Adipocyte (in vitro differentiated cells): ENCODE results near the gene GDNF.

Experiments used
- DNase-seq: peaks from one replicate; pipeline ENCODE4 v3.0.0-alpha.2; 2015; ENCODE audit warnings: low read depth
- H3K27me3 ChIP-seq: replicated peaks from 2 replicates; pipeline ENCODE4 v1.7.0; 2013; ENCODE audit warnings: mild to moderate bottlenecking, low read length, moderate library complexity; ENCODE audit not compliant: control insufficient read depth, insufficient read depth
- H3K36me3 ChIP-seq: 2 replicates; pipeline ENCODE4 v1.7.0; 2013; ENCODE audit warnings: low read length, mild to moderate bottlenecking, moderate library complexity; ENCODE audit not compliant: control insufficient read depth, insufficient read depth, severe bottlenecking
- H3K4me1 ChIP-seq: 2 replicates; pipeline ENCODE4 v1.7.0; 2013; ENCODE audit warnings: mild to moderate bottlenecking, low read length, moderate library complexity; ENCODE audit not compliant: control insufficient read depth, insufficient read depth
- H3K4me3 ChIP-seq: 2 replicates; pipeline ENCODE4 v1.7.0; 2013; ENCODE audit warnings: mild to moderate bottlenecking, low read length, moderate library complexity
- H3K9ac ChIP-seq: 2 replicates; pipeline ENCODE4 v1.7.0; 2013; ENCODE audit warnings: mild to moderate bottlenecking, low read length, moderate library complexity
- H3K9me3 ChIP-seq: 2 replicates; pipeline ENCODE4 v1.7.0; 2013; ENCODE audit warnings: mild to moderate bottlenecking, low read length, moderate library complexity; ENCODE audit not compliant: control insufficient read depth

Gene GDNF

DNA sequence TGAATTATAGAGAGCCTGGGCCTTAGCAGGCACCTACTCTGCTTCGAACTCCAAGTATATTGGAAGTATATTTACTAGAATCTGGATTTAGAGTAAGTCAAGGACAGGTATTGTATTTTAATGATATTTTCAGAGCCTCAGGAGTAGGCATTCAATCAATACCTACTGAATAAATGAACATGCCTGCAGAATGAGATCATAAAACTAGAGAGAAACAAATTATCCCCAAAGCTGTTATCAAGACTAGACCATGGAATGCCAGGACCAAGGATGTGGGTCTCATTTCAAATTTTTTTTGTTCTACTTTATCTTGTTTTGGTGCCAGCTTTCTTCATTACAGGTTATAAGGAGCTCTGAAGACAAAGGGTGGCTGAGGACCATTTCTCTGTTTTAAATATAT is 66.0 kb downstream of the GDNF start:
- H3K4me3 ChIP-seq = no peak overlapping the region
- peaks cover 4% of the 10 kb centered on the region for H3K9me3 ChIP-seq
- H3K9ac ChIP-seq = no peak overlapping the region
- peaks cover 42% of the 10 kb centered on the region for H3K4me1 ChIP-seq
- no peaks in the 10 kb centered on the region for H3K27me3 ChIP-seq
- DNase-seq = no peak
- no peaks in the 10 kb centered on the region for H3K36me3 ChIP-seq

DNA sequence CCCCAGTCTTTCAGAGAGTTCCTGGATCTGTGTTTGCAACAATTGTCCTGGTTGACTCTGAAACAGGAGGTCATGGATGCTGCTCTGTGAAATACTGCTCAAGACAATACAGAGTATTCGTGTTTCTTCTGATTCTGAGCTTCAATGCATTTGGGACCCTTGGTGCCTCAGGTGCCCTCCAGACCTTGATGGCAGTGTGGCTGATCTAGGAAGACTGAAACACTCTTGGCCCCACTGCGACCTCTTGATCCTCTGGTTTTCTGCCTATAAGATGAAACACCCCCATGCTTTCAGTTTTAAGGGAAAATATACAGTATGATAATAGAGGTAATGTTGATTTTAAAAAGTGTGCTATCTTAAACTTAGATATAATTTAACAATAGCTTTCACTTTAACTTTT is 67.6 kb downstream of the GDNF start:
- Histone ChIP-seq H3K4me3 (no peak overlapping the region), H3K9me3 (peaks cover 4% of the 10 kb centered on the region), H3K4me1 (peaks cover 41% of the 10 kb centered on the region), H3K27me3 (no peaks in the 10 kb centered on the region), H3K36me3 (no peaks in the 10 kb centered on the region), H3K9ac (peak overlapping the region; percentile 27)
- DNase-seq = no peak

DNA sequence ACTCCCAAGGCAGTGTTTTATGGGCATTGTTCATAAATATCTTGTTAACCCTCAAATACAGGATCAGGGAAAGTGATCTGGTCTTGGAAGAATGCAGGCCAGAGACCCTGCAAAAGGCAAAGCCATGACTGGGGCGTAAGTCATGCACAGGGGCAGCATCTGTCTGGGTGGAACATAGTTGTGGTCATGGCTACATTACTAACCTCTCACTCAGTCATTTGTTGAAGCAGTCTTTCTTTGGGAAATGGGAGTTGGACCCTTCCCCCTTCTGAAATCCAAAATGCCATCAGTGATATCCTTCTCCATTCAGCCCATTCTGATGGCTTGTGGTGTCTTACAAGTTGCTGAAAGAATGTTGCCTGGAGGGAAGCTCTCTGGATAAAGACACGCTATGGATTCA is 68.1 kb downstream of the GDNF start:
- Histone ChIP-seq H3K9me3 (peaks cover 4% of the 10 kb centered on the region), H3K9ac (peak overlapping the region; percentile 27), H3K27me3 (no peaks in the 10 kb centered on the region), H3K36me3 (no peaks in the 10 kb centered on the region), H3K4me1 (peaks cover 36% of the 10 kb centered on the region), H3K4me3 (no peak overlapping the region)
- peak; percentile 91 for DNase-seq

DNA sequence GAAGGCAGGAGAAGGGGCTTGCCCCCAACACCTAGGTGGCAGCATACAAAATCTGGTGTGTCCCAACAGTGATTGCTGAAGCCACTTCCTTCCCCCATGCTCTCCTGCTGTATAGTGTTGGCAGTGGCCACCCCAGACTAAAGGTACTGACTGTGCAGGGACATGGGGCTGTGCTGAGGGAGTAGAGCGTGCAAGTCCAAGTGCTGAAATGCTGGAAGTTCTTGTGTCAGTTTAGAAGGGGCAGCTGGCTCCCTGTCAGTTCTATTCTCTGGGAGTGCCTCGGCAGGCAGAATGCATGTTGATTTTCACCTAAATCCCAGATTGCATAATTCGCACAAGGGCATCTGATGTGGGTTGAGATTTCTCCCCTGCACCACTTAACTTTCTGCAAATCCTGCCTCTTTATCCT is 68.6 kb downstream of the GDNF start:
- H3K9ac ChIP-seq = peak overlapping the region; percentile 32
- peaks cover 4% of the 10 kb centered on the region for H3K9me3 ChIP-seq
- H3K4me3 ChIP-seq = no peak overlapping the region
- H3K36me3 ChIP-seq = no peaks in the 10 kb centered on the region
- H3K4me1 ChIP-seq = peaks cover 33% of the 10 kb centered on the region
- peak; percentile 80 for DNase-seq
- H3K27me3 ChIP-seq = no peaks in the 10 kb centered on the region

DNA sequence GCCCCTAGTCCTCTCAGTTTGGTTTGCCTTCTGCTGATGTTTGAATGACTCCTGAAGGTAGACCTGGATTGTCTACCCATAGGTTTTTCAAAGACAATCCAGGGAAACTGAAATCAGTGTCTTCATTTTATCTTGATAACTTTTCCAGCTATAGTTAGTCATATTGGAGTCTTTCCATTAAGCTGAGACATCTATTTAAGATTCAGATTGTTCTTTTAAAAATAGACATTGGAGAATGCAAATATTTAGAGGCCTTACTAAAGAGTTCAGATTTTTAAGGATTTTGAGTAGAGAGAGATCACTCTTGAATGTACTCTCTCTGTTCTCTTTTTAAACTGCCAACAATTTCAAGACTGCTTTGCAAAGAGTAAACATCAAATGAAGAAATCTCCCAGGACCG is 69.1 kb downstream of the GDNF start:
- H3K9ac ChIP-seq = peak overlapping the region; percentile 32
- H3K36me3 ChIP-seq = no peaks in the 10 kb centered on the region
- H3K4me3 ChIP-seq = no peak overlapping the region
- peaks cover 33% of the 10 kb centered on the region for H3K4me1 ChIP-seq
- peaks cover 4% of the 10 kb centered on the region for H3K9me3 ChIP-seq
- no peaks in the 10 kb centered on the region for H3K27me3 ChIP-seq
- DNase-seq = no peak

DNA sequence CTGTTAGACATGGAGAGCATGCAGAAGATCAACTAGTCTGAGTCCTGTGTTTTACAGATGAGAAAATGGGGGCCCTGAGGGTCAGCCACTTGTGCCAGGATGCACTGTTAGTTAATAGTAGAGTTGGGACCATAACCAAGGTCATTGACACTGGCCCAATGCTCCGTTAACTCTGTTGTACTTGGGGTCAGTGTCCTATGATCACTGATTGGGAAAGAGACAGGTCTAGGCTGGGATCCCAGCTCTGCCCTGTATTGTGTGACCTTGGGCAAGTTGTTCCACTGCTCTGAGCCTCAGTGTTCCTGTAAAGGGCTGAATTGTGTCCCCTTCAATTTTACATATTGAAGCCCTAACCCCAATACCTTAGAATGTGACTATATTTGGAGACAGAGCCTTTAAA is 70.0 kb downstream of the GDNF start:
- H3K9me3 ChIP-seq = peaks cover 1% of the 10 kb centered on the region
- H3K9ac ChIP-seq = no peak overlapping the region
- H3K27me3 ChIP-seq = no peaks in the 10 kb centered on the region
- H3K36me3 ChIP-seq = no peaks in the 10 kb centered on the region
- DNase-seq = no peak
- H3K4me1 ChIP-seq = peaks cover 33% of the 10 kb centered on the region
- H3K4me3 ChIP-seq = no peak overlapping the region

DNA sequence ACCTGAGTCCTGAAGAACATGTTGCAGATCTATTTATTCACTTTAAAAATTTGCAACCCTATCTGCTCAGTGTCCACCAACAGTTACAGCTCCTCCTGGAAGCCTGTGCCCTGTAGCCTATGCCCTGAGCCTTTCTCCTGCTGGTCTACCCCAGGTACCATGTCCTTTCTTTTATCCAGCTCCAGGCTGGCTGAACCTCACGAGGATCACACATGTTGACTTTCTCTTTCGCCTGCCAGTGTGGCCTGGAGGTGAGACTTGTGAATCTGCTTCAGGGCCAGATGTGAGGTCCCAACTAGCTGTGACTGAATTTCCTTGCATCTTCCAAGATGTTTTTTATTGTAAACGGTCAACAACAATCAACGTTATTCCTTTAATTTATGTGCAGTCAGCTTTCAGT is 70.7 kb downstream of the GDNF start:
- Histone ChIP-seq H3K27me3 (no peaks in the 10 kb centered on the region), H3K4me1 (peaks cover 33% of the 10 kb centered on the region)
- no peak for DNase-seq

DNA sequence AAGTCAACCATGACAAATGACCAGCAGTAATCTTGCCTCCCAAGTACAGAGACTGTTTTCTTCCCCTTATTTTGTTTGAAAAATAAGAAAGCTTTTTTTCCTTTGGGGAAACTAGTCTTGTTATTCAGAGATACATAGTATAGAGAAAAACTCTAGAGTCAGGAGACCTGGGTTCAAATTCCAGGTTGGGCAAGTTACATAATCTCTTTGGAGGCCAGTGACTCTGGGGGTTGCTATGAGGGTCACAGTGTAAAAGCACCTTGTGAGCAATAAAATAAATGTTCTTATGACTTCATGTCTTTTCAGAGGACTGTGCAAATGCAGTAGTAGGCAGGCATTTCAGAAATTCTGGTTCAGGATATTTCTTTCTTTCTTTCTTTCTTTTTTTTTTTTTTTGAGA is 71.5 kb downstream of the GDNF start:
- H3K4me3 ChIP-seq = no peak overlapping the region
- no peaks in the 10 kb centered on the region for H3K27me3 ChIP-seq
- no peak for DNase-seq
- H3K4me1 ChIP-seq = peaks cover 33% of the 10 kb centered on the region
- no peak overlapping the region for H3K9ac ChIP-seq
- no peaks in the 10 kb centered on the region for H3K9me3 ChIP-seq
- H3K36me3 ChIP-seq = no peaks in the 10 kb centered on the region

More for the DNA sequence above, 70.7 kb downstream of the GDNF start:
- Histone ChIP-seq H3K36me3 (no peaks in the 10 kb centered on the region), H3K4me3 (no peak overlapping the region), H3K9me3 (no peaks in the 10 kb centered on the region), H3K9ac (no peak overlapping the region)

DNA sequence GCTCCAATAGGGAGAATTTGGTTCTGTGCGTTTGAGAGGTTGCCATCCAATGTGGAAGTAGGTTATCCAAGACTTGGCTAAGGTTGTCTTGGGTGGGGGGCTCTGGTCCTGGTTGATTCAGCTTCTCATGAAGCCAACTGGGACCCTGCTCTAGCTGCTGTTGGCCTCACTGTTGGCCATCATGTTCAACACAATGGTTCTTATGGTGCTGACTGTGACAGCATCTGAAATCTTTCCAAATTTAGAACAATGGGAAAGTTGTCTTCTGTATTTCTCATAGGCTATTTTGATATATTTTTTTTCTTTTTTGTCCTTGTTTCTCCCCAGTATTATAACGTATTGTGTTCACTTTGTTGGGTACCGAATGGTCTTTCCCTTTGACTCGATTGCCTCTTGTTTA is 71.9 kb downstream of the GDNF start:
- H3K27me3 ChIP-seq = no peaks in the 10 kb centered on the region
- H3K36me3 ChIP-seq = no peaks in the 10 kb centered on the region
- H3K4me1 ChIP-seq = peaks cover 33% of the 10 kb centered on the region
- H3K4me3 ChIP-seq = no peak overlapping the region
- DNase-seq = no peak
- no peaks in the 10 kb centered on the region for H3K9me3 ChIP-seq
- no peak overlapping the region for H3K9ac ChIP-seq

DNA sequence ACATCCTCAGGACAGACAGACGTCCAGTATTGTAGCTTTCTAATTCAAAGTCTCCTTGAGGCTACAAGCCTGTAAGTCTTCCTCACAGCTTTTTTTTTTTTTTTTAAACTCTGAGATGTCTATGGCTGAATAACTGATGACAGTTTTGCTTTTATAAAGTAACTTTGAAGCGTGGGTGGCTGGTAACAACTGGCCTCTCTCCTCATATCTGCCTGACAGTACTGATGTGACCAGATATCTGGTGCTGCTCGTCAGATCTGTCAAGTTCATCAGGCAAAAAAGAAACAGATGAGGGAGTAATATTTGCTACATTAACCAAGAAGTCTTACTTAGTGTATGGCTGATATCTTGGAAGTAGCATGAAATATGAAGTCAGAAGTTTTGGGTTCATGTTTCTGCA is 72.6 kb downstream of the GDNF start:
- Histone ChIP-seq H3K4me1 (peaks cover 32% of the 10 kb centered on the region), H3K27me3 (no peaks in the 10 kb centered on the region), H3K9ac (no peak overlapping the region), H3K36me3 (no peaks in the 10 kb centered on the region), H3K9me3 (no peaks in the 10 kb centered on the region), H3K4me3 (no peak overlapping the region)
- DNase-seq = no peak
